ENCODE measurements around the gene SNCA. TPM values are rescaled to one million over a fixed set of nuclear protein-coding genes. Genes with fewer than 3 reads are reported as not detected.

Gene SNCA
- total RNA-seq, 1 experiment from 2014 or later = 3.1 TPM

DNA sequence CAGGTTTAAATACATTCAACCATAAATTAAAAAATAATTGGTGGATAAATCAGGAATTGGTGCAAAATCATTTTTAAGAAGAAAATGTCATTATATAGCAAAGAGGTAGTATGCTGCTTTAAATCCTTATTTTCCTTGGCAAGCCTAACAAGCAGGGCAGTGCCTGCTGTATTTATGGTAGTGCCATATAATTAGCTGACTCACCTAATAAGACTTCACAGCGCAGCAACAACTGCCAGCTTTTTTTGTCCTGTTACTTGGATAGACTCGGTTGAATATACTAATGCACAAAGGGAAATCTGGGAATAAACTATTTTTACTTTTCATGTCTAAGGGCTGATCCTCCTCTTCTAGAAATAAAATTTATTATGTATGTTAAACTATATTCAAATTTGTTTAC is 99.1 kb downstream of the SNCA start:
- H3K36me3 ChIP-seq (ENCODE audit: insufficient read depth, low read length, poor library complexity, severe bottlenecking) = no peaks in the 10 kb centered on the region
- no TSS peak for BruUV-seq (replicated peaks)
- POLR2A ChIA-PET (ENCODE audit: low non-redundant PET) = no interaction called here
- no peak for TF ChIP-seq EZH2 (IDR thresholded peaks at IDR 0.05; ENCODE audit: borderline replicate concordance, low read depth, low read length, poor library complexity, severe bottlenecking)
- TF ChIP-seq, protein P1, sequence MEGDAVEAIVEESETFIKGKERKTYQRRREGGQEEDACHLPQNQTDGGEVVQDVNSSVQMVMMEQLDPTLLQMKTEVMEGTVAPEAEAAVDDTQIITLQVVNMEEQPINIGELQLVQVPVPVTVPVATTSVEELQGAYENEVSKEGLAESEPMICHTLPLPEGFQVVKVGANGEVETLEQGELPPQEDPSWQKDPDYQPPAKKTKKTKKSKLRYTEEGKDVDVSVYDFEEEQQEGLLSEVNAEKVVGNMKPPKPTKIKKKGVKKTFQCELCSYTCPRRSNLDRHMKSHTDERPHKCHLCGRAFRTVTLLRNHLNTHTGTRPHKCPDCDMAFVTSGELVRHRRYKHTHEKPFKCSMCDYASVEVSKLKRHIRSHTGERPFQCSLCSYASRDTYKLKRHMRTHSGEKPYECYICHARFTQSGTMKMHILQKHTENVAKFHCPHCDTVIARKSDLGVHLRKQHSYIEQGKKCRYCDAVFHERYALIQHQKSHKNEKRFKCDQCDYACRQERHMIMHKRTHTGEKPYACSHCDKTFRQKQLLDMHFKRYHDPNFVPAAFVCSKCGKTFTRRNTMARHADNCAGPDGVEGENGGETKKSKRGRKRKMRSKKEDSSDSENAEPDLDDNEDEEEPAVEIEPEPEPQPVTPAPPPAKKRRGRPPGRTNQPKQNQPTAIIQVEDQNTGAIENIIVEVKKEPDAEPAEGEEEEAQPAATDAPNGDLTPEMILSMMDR (conservative IDR thresholded peaks at IDR 0.05; ENCODE audit: low read depth, low read length) = no peak
- H3K4me3 ChIP-seq (ENCODE audit: low read depth, low read length, poor library complexity, severe bottlenecking) = no peak overlapping the region
- CTCF ChIA-PET = no interaction called here
- intact Hi-C loops (cut with micrococcal nuclease; ENCODE audit: unreplicated experiment) = no loop called here
- DNase-seq (ENCODE audit: low spot score) = peak; percentile 42
- H3K27me3 ChIP-seq (replicated peaks; ENCODE audit: insufficient read depth, low read depth, low read length, poor library complexity) = no peaks in the 10 kb centered on the region
- H3K9me3 ChIP-seq (ENCODE audit: low read depth, low read length, poor library complexity, severe bottlenecking) = no peaks in the 10 kb centered on the region
- no peaks in the 10 kb centered on the region for H3K4me1 ChIP-seq (ENCODE audit: insufficient read depth, low read length, poor library complexity, severe bottlenecking)
- no peak overlapping the region for H3K27ac ChIP-seq (ENCODE audit: low read depth, low read length, poor library complexity, severe bottlenecking)

- ChIA-PET POLR2A (ENCODE audit: low non-redundant PET) (no interaction called here), CTCF (no interaction called here)
- intact Hi-C loops (cut with micrococcal nuclease; ENCODE audit: unreplicated experiment) = no loop called here
- Histone ChIP-seq H3K9me3 (ENCODE audit: low read depth, low read length, poor library complexity, severe bottlenecking) (no peaks in the 10 kb centered on the region), H3K36me3 (ENCODE audit: insufficient read depth, low read length, poor library complexity, severe bottlenecking) (no peaks in the 10 kb centered on the region), H3K4me3 (ENCODE audit: low read depth, low read length, poor library complexity, severe bottlenecking) (no peak overlapping the region), H3K27ac (ENCODE audit: low read depth, low read length, poor library complexity, severe bottlenecking) (no peak overlapping the region), H3K4me1 (ENCODE audit: insufficient read depth, low read length, poor library complexity, severe bottlenecking) (no peaks in the 10 kb centered on the region), H3K27me3 (replicated peaks; ENCODE audit: insufficient read depth, low read depth, low read length, poor library complexity) (no peaks in the 10 kb centered on the region)
- TF ChIP-seq EZH2 (IDR thresholded peaks at IDR 0.05; ENCODE audit: borderline replicate concordance, low read depth, low read length, poor library complexity, severe bottlenecking) = no peak
- TF ChIP-seq, protein P1 (conservative IDR thresholded peaks at IDR 0.05; ENCODE audit: low read depth, low read length) = no peak
- DNase-seq (ENCODE audit: low spot score) = no peak
- no TSS peak for BruUV-seq (replicated peaks)
Observed at GRCh38 chr4:89733946-89734345, 103.0 kb downstream of the SNCA start.

GRCh38 chr4:89727238-89727637 is 109.7 kb downstream of the SNCA start:
- DNase-seq (ENCODE audit: low spot score) = no peak
- POLR2A ChIA-PET (ENCODE audit: low non-redundant PET) = no interaction called here
- no peaks in the 10 kb centered on the region for H3K9me3 ChIP-seq (ENCODE audit: low read depth, low read length, poor library complexity, severe bottlenecking)
- CTCF ChIA-PET = no interaction called here
- H3K36me3 ChIP-seq (ENCODE audit: insufficient read depth, low read length, poor library complexity, severe bottlenecking) = no peaks in the 10 kb centered on the region
- BruUV-seq (replicated peaks) = no TSS peak
- H3K27me3 ChIP-seq (replicated peaks; ENCODE audit: insufficient read depth, low read depth, low read length, poor library complexity) = no peaks in the 10 kb centered on the region
- TF ChIP-seq, protein P1 (conservative IDR thresholded peaks at IDR 0.05; ENCODE audit: low read depth, low read length) = no peak
- no peak for TF ChIP-seq EZH2 (IDR thresholded peaks at IDR 0.05; ENCODE audit: borderline replicate concordance, low read depth, low read length, poor library complexity, severe bottlenecking)
- no peak overlapping the region for H3K4me3 ChIP-seq (ENCODE audit: low read depth, low read length, poor library complexity, severe bottlenecking)
- H3K27ac ChIP-seq (ENCODE audit: low read depth, low read length, poor library complexity, severe bottlenecking) = no peak overlapping the region
- intact Hi-C loops (cut with micrococcal nuclease; ENCODE audit: unreplicated experiment) = no loop called here
- H3K4me1 ChIP-seq (ENCODE audit: insufficient read depth, low read length, poor library complexity, severe bottlenecking) = no peaks in the 10 kb centered on the region

All from A673 (cell line).